ENCODE data around the gene DCUN1D2.

GRCh38 chr13:113457510-113457909, 33.0 kb downstream of the DCUN1D2 start:
- TF ChIP-seq CTCF (conservative IDR thresholded peaks at IDR 0.05; ENCODE audit: low read depth, low read length) (no peak), EZH2phosphoT487 (IDR thresholded peaks at IDR 0.05; ENCODE audit: borderline replicate concordance, low read length) (no peak)

Measured in PC-3 (cell line).